ENCODE results near the gene IL6R. TPM values are rescaled to one million over a fixed set of nuclear protein-coding genes. Genes with fewer than 3 reads are reported as not detected.

IL6R gene
- total and polyA plus RNA-seq, 2 donors (not counting 1 experiment from before 2014, with no cell fraction given), result 3.5 to 5.3 TPM

DNA sequence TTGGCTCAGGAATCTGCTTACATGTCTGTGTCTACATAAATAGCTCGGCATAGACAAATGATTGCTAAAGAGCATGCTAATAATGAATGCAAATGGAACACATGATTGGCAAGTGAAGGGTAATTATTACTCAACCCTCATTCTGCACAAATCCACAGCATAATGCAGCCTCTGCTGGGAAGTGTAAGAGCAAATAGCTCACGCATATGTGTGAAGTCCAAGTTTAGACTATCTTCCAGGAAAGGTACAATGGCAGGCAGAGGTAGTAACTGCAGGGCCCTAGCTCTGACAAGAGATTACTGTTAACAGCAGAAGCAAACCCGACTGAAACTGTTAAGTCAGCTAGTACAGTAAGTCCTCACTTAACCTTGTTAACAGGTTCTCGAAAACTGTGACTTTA lies 7.0 kb upstream of the IL6R start:
- ATAC-seq (ENCODE audit: low read depth) (no peak), DNase-seq (no peak)
- no peak overlapping the region for H3K4me3 ChIP-seq (ENCODE audit: control extremely low read depth in 1 of 5, extremely low read depth in 1 of 5, insufficient read depth in 1 of 5, low read depth in 2 of 5, low read length in 4 of 5)
- intact Hi-C loops (cut with micrococcal nuclease), result no loop called here
- Mint-ChIP-seq H3K9me3 (ENCODE audit: insufficient read depth) (no peaks in the 10 kb centered on the region), H3K27ac (no peak overlapping the region), H3K27me3 (peaks cover 4% of the 10 kb centered on the region), H3K4me3 (no peak overlapping the region), H3K4me1 (peaks cover 1% of the 10 kb centered on the region)
- TF ChIP-seq, protein P1, sequence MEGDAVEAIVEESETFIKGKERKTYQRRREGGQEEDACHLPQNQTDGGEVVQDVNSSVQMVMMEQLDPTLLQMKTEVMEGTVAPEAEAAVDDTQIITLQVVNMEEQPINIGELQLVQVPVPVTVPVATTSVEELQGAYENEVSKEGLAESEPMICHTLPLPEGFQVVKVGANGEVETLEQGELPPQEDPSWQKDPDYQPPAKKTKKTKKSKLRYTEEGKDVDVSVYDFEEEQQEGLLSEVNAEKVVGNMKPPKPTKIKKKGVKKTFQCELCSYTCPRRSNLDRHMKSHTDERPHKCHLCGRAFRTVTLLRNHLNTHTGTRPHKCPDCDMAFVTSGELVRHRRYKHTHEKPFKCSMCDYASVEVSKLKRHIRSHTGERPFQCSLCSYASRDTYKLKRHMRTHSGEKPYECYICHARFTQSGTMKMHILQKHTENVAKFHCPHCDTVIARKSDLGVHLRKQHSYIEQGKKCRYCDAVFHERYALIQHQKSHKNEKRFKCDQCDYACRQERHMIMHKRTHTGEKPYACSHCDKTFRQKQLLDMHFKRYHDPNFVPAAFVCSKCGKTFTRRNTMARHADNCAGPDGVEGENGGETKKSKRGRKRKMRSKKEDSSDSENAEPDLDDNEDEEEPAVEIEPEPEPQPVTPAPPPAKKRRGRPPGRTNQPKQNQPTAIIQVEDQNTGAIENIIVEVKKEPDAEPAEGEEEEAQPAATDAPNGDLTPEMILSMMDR (IDR thresholded peaks at IDR 0.05), result no peak
- TF ChIP-seq EZH2 (IDR thresholded peaks at IDR 0.05; ENCODE audit: borderline replicate concordance, insufficient read depth, low read depth, low read length, poor library complexity, severe bottlenecking), result no peak
- CTCF ChIA-PET, result no interaction called here
- H3K27me3 ChIP-seq (replicated peaks in 1 of 4; ENCODE audit: control extremely low read depth in 1 of 4, control insufficient read depth in 3 of 4, insufficient read depth in 4 of 4, low read length in 3 of 4), result no peaks in the 10 kb centered on the region
- no peaks in the 10 kb centered on the region for H3K79me2 ChIP-seq (ENCODE audit: control insufficient read depth, insufficient read depth, low read length)
- no peak overlapping the region for H2AFZ ChIP-seq (ENCODE audit: insufficient read depth, low read depth, low read length, poor library complexity, severe bottlenecking)
- no peaks in the 10 kb centered on the region for H4K20me1 ChIP-seq (ENCODE audit: control insufficient read depth, insufficient read depth, low read length, poor library complexity, severe bottlenecking)
- H3K4me1 ChIP-seq (ENCODE audit: control insufficient read depth in 2 of 2, insufficient read depth in 2 of 2, low read length in 2 of 2), result peaks cover 0 to 7% of the 10 kb centered on the region in 2 donors
- peaks cover 0 to 7% (median 0%) of the 10 kb centered on the region in 3 donors for H3K9me3 ChIP-seq (ENCODE audit: control extremely low read depth in 1 of 3, control insufficient read depth in 2 of 3, insufficient read depth in 1 of 3, low read length in 2 of 3)
- H3K36me3 ChIP-seq (replicated peaks in 1 of 2; ENCODE audit: control extremely low read depth in 1 of 2, control insufficient read depth in 1 of 2, extremely low read depth in 1 of 2, insufficient read depth in 2 of 2, low read length in 1 of 2), result no peaks in the 10 kb centered on the region
- no peak overlapping the region for H3K4me2 ChIP-seq (replicated peaks; ENCODE audit: low read depth, low read length, poor library complexity, severe bottlenecking)
- POLR2A ChIA-PET, result interaction anchor here (0.6 kb wide), 1 partner anchor 12 kb away, joined by 6 read pairs; no protein-coding TSS in a partner anchor
- 78% methylated on average over 2 of the region's 4 CpGs for WGBS (ENCODE audit: insufficient coverage)
- no peak overlapping the region for H3K9ac ChIP-seq (ENCODE audit: low read length)
- H3K27ac ChIP-seq (ENCODE audit: low read length in 2 of 2), result no peak overlapping the region

DNA sequence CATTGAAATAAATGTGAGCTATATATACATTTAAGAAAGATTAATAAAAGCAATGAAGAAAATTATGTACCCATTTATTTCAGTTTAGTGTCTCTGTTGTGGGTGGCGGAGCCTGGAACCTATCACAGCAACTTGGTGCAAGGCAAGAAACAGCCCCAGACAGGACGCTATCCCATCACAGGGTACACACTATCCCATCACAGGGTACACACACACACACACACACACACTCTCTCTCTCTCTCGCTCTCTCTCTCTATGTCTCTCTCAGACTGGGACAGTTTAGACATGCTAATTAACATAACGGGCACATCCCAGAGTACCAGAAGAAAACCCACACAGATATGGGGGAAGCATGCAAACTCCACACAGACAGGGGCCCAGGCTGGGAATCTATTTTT lies 6.5 kb upstream of the IL6R start:
- H3K4me1 ChIP-seq (ENCODE audit: control insufficient read depth in 2 of 2, insufficient read depth in 2 of 2, low read length in 2 of 2), result peaks cover 4 to 11% of the 10 kb centered on the region in 2 donors
- H3K27ac Mint-ChIP-seq, result peak overlapping the region; percentile 43
- no peak for DNase-seq
- POLR2A ChIA-PET, result interaction anchor here (0.6 kb wide), 1 partner anchor 13 kb away, joined by 6 read pairs; no protein-coding TSS in a partner anchor
- CTCF ChIA-PET, result no interaction called here
- no peaks in the 10 kb centered on the region for H3K36me3 ChIP-seq (replicated peaks in 1 of 2; ENCODE audit: control extremely low read depth in 1 of 2, control insufficient read depth in 1 of 2, extremely low read depth in 1 of 2, insufficient read depth in 2 of 2, low read length in 1 of 2)
- no peak for TF ChIP-seq EZH2 (IDR thresholded peaks at IDR 0.05; ENCODE audit: borderline replicate concordance, insufficient read depth, low read depth, low read length, poor library complexity, severe bottlenecking)
- TF ChIP-seq, protein P1 (IDR thresholded peaks at IDR 0.05), result no peak
- H3K79me2 ChIP-seq (ENCODE audit: control insufficient read depth, insufficient read depth, low read length), result no peaks in the 10 kb centered on the region
- WGBS (ENCODE audit: insufficient coverage), result 93% methylated on average over 3 of the region's 4 CpGs
- no peak for ATAC-seq (ENCODE audit: low read depth)
- no peak overlapping the region for H3K4me3 ChIP-seq (ENCODE audit: control extremely low read depth in 1 of 5, extremely low read depth in 1 of 5, insufficient read depth in 1 of 5, low read depth in 2 of 5, low read length in 4 of 5)
- H3K27me3 Mint-ChIP-seq, result peaks cover 4% of the 10 kb centered on the region
- H3K27ac ChIP-seq (ENCODE audit: low read length in 2 of 2), result no peak overlapping the region
- H3K4me2 ChIP-seq (replicated peaks; ENCODE audit: low read depth, low read length, poor library complexity, severe bottlenecking), result no peak overlapping the region
- no peak overlapping the region for H3K9ac ChIP-seq (ENCODE audit: low read length)
- H3K9me3 Mint-ChIP-seq (ENCODE audit: insufficient read depth), result no peaks in the 10 kb centered on the region
- H3K4me3 Mint-ChIP-seq, result no peak overlapping the region
- no peaks in the 10 kb centered on the region for H4K20me1 ChIP-seq (ENCODE audit: control insufficient read depth, insufficient read depth, low read length, poor library complexity, severe bottlenecking)
- no peak overlapping the region for H2AFZ ChIP-seq (ENCODE audit: insufficient read depth, low read depth, low read length, poor library complexity, severe bottlenecking)
- intact Hi-C loops (cut with micrococcal nuclease), result no loop called here
- peaks cover 6% of the 10 kb centered on the region for H3K4me1 Mint-ChIP-seq
- H3K27me3 ChIP-seq (replicated peaks in 1 of 4; ENCODE audit: control extremely low read depth in 1 of 4, control insufficient read depth in 3 of 4, insufficient read depth in 4 of 4, low read length in 3 of 4), result peaks cover 0 to 4% (median 0%) of the 10 kb centered on the region in 4 experiments
- peaks cover 0 to 7% (median 0%) of the 10 kb centered on the region in 3 donors for H3K9me3 ChIP-seq (ENCODE audit: control extremely low read depth in 1 of 3, control insufficient read depth in 2 of 3, insufficient read depth in 1 of 3, low read length in 2 of 3)

Measured in B cell (primary cell).